ENCODE data around the gene MARCKS.
"Not testable (repeated sequence)": the region's sequence is repeated elsewhere in the genome, so short reads cannot be mapped to it uniquely, and the experiment has no call there.

Gene MARCKS

GRCh38 chr6:113888493-113888892, 31.3 kb downstream of the MARCKS start:
- no peak for FAIRE-seq

- no peak for FAIRE-seq
Observed at GRCh38 chr6:113888956-113889630, 31.9 kb downstream of the MARCKS start.

GRCh38 chr6:113893451-113893850, 36.3 kb downstream of the MARCKS start:
- FAIRE-seq, result no peak

GRCh38 chr6:113893866-113894265, 36.7 kb downstream of the MARCKS start:
- no peak for FAIRE-seq

GRCh38 chr6:113894712-113895674, 37.8 kb downstream of the MARCKS start:
- FAIRE-seq, result no peak

- no peak for FAIRE-seq
Observed at GRCh38 chr6:113901482-113901881, 44.3 kb downstream of the MARCKS start.

GRCh38 chr6:113903666-113904330, 46.7 kb downstream of the MARCKS start:
- FAIRE-seq, result peak; percentile 12

GRCh38 chr6:113907102-113907815, 50.1 kb downstream of the MARCKS start:
- FAIRE-seq, result no peak

GRCh38 chr6:113908801-113909200, 51.7 kb downstream of the MARCKS start:
- no peak for FAIRE-seq

- peak; percentile 94 for FAIRE-seq
Observed at GRCh38 chr6:113909224-113909856, 52.2 kb downstream of the MARCKS start.

- not testable (repeated sequence) for FAIRE-seq
Observed at GRCh38 chr6:113910285-113910684, 53.1 kb downstream of the MARCKS start.

All from endometrium (tissue), 2 donors.